Measurements from ENCODE around the gene YKT6.

- TF ChIP-seq CTCF (IDR thresholded peaks at IDR 0.05) (no peak), POLR2A (IDR thresholded peaks at IDR 0.05) (no peak), EP300 (IDR thresholded peaks at IDR 0.05; ENCODE audit: low read depth) (no peak), POLR2AphosphoS5 (IDR thresholded peaks at IDR 0.05) (no peak)
Measured at GRCh38 chr7:44189286-44189992, 11.3 kb upstream of the YKT6 start, which contains the start of gene GCK.

Data from transverse colon (tissue), 4 donors.